Measurements from ENCODE around the gene CBFB.
"Not testable (repeated sequence)": the region's sequence is repeated elsewhere in the genome, so short reads cannot be mapped to it uniquely, and the experiment has no call there.

Gene CBFB

DNA sequence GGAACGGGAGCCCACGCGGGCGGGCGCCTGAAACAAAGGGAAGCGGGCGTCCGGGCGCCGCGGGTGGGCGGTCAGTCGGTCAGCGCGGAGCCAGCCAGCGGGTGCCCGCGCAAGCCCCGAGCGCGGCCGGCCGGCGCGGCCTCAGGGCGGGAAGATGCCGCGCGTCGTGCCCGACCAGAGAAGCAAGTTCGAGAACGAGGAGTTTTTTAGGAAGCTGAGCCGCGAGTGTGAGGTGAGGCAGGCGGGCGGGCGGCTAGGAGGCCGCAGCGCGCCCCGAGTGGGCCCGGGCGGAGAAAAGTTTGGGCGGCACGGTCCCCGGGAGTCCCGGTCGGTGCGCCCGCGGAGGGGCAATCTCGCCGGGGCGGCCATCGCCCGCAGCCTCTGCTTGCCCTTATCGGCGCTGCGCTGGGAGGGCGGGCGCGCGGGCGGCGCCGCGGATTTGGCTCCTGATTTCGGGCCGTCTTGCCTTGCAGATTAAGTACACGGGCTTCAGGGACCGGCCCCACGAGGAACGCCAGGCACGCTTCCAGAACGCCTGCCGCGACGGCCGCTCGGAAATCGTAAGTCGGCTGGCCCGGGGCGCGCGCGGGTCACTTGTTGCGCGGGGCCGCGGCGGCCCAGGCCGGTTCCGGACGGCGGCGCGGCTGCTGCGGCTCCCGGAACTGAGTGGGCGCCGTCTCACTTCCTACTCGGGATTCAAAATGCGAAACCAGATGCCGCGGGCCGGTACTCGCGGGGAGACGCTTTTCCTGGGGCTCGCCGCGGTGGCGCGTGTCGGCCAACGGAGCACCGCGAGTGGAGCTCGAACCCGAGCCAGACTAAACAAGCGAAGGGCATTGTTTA lies 526 bp downstream of the CBFB start:
- Histone ChIP-seq H3K36me3 (ENCODE audit: insufficient read depth, low read length) (peaks cover 16% of the 10 kb centered on the region; the same call in 1 of the 2 replicates), H3K27me3 (ENCODE audit: insufficient read depth, low read length) (peaks cover 6% of the 10 kb centered on the region), H3K4me3 (ENCODE audit: low read length) (peak overlapping the region; percentile 86), H3K9me3 (ENCODE audit: insufficient read depth, low read depth, low read length) (no peaks in the 10 kb centered on the region), H3K4me1 (ENCODE audit: insufficient read depth, low read length) (peaks cover 3% of the 10 kb centered on the region; the same call in 1 of the 2 replicates), H3K27ac (ENCODE audit: low read depth, low read length) (peak overlapping the region; percentile 60), H3K9ac (ENCODE audit: low read depth, low read length) (peak overlapping the region; percentile 92)
- WGBS: under 1% methylated on average over 123 of the region's 123 CpGs

DNA sequence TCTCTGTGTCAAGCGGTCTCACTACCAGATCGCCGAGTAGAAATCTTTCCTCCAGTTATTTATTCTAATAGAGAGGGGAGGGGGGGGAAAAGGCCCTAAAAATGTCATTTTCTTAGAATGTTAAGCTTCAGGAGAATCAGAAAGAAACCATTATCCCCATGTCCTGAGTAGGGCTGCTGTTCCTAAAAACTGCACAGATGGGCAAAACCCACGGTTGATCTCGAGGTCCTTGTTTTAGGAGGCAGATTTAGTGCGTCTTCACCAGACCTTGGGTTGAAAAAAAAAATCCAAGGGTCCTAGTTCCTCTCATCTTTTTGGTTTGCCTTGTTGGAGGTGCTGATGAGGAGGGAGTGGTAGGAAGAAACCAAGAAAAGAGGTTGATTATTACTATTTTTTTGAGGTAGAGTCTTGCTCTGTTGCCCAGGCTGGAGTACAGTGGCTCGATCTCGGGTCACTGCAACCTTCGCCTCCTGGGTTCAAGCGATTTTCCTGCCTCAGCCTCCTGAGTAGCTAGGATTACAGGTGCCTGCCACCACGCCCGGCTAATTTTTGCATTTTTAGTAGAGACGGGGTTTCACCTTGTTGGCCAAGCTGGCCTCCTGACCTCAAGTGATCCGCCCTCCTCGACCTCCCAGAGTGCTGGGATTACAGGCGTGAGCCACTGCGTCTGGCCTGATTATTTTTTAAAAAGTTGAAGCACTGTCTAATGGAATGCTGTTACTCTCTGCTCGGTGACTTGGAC lies 1.4 kb downstream of the CBFB start:
- Histone ChIP-seq H3K9ac (ENCODE audit: low read depth, low read length) (peak overlapping the region; percentile 92; the same call in 1 of the 2 replicates), H3K27me3 (ENCODE audit: insufficient read depth, low read length) (peaks cover 6% of the 10 kb centered on the region), H3K4me3 (ENCODE audit: low read length) (peak overlapping the region; percentile 86), H3K9me3 (ENCODE audit: insufficient read depth, low read depth, low read length) (no peaks in the 10 kb centered on the region), H3K36me3 (ENCODE audit: insufficient read depth, low read length) (peaks cover 21% of the 10 kb centered on the region; the same call in 1 of the 2 replicates), H3K4me1 (ENCODE audit: insufficient read depth, low read length) (peaks cover 3% of the 10 kb centered on the region; the same call in 1 of the 2 replicates), H3K27ac (ENCODE audit: low read depth, low read length) (no peak overlapping the region)
- 72% methylated on average over 16 of the region's 18 CpGs for WGBS

DNA sequence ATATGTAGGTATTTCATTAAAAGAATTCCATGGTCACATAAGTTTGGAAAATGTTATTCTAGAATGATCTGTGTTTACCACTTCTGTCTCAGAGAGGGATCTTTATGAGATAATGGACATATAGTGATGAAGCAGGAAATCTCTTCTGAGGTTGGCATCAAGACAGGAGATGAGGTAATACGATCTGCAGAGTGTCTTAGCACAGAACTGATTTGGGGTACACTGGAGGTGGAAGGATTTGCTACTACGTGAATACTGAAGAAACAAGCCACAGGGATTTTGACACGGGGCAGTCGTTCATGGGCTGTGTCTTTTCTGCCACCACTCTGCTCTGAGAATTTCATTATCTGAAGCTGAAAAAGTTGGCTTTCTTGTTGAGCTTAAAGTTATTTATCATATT lies 5.5 kb downstream of the CBFB start:
- Histone ChIP-seq H3K27ac (ENCODE audit: low read depth, low read length) (no peak overlapping the region), H3K27me3 (ENCODE audit: insufficient read depth, low read length) (peaks cover 6% of the 10 kb centered on the region), H3K36me3 (ENCODE audit: insufficient read depth, low read length) (peaks cover 43% of the 10 kb centered on the region), H3K9ac (ENCODE audit: low read depth, low read length) (no peak overlapping the region), H3K4me3 (ENCODE audit: low read length) (no peak overlapping the region), H3K9me3 (ENCODE audit: insufficient read depth, low read depth, low read length) (no peaks in the 10 kb centered on the region), H3K4me1 (ENCODE audit: insufficient read depth, low read length) (no peaks in the 10 kb centered on the region)
- WGBS: 96% methylated on average over 4 of the region's 4 CpGs

DNA sequence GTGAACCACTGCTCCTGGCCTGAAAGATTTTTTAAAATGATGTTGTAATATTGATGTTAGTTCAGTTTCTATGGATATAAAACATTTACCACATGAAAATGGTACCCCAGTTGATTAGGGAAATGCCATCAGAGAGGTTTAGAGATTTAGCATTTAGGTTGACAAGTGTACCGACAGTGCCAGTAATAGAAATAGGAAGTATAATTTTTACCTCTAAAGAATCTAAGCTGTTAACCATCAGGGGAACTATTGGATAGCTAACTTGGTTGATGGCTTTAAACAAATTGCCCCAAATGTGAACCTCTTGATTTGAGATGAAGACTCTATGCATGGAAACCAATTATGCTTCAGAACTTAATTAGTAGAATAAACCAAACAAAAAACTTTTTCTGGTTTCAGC lies 6.4 kb downstream of the CBFB start:
- Histone ChIP-seq H3K27ac (ENCODE audit: low read depth, low read length) (no peak overlapping the region), H3K9ac (ENCODE audit: low read depth, low read length) (no peak overlapping the region), H3K9me3 (ENCODE audit: insufficient read depth, low read depth, low read length) (no peaks in the 10 kb centered on the region), H3K4me1 (ENCODE audit: insufficient read depth, low read length) (no peaks in the 10 kb centered on the region), H3K4me3 (ENCODE audit: low read length) (no peak overlapping the region), H3K27me3 (ENCODE audit: insufficient read depth, low read length) (no peaks in the 10 kb centered on the region), H3K36me3 (ENCODE audit: insufficient read depth, low read length) (peaks cover 51% of the 10 kb centered on the region)
- WGBS: 83% methylated on average over 1 of the region's 1 CpG

- no peaks in the 10 kb centered on the region for H3K9me3 ChIP-seq (ENCODE audit: insufficient read depth, low read depth, low read length)
- no peak overlapping the region for H3K4me3 ChIP-seq (ENCODE audit: low read length)
- 94% methylated on average over 5 of the region's 5 CpGs for WGBS
- H3K9ac ChIP-seq (ENCODE audit: low read depth, low read length): no peak overlapping the region
- H3K36me3 ChIP-seq (ENCODE audit: insufficient read depth, low read length): peaks cover 50% of the 10 kb centered on the region
- H3K27ac ChIP-seq (ENCODE audit: low read depth, low read length): no peak overlapping the region
- no peaks in the 10 kb centered on the region for H3K4me1 ChIP-seq (ENCODE audit: insufficient read depth, low read length)
- no peaks in the 10 kb centered on the region for H3K27me3 ChIP-seq (ENCODE audit: insufficient read depth, low read length)
Measured at GRCh38 chr16:67036323-67036741, 7.4 kb downstream of the CBFB start.

DNA sequence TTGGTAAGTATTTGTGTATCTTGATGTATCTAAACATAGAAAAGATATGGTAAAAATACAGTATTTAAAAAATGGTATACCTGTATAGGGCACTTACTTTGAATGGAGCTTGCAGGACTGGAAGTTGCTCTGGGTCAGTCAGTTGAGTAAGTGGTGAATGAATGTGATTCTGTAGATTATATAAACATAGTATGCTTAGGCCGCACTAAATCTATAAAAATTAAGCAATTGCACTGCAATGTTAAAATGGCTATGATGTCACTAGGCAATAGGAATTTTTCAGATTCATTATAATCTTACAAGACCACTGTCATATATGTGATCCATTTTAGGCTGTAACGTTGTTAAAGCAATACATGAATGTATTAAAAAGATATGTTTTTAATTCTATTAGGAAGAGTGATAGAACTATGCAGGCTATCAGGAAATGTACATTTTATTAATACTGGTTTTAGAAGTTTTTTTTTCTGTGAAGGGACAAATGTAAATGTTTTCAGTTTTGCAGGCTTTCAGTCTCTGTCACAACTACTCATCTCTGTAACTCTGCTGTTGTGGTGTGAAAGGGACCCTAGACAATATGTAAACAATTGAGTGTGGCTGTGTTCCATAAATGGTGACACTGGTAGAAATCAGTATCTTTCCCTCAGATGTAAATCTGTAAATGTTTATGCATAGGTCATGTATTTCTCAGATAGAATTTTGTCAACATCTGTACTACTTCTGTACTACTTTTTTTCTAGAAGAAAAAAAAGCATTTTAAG lies 10.5 kb downstream of the CBFB start:
- peaks cover 43% of the 10 kb centered on the region for H3K36me3 ChIP-seq (ENCODE audit: insufficient read depth, low read length)
- H3K27me3 ChIP-seq (ENCODE audit: insufficient read depth, low read length): no peaks in the 10 kb centered on the region
- H3K27ac ChIP-seq (ENCODE audit: low read depth, low read length): no peak overlapping the region
- H3K9ac ChIP-seq (ENCODE audit: low read depth, low read length): no peak overlapping the region
- H3K4me3 ChIP-seq (ENCODE audit: low read length): no peak overlapping the region
- no peaks in the 10 kb centered on the region for H3K4me1 ChIP-seq (ENCODE audit: insufficient read depth, low read length)
- no peaks in the 10 kb centered on the region for H3K9me3 ChIP-seq (ENCODE audit: insufficient read depth, low read depth, low read length)
- 100% methylated on average over 2 of the region's 2 CpGs for WGBS

DNA sequence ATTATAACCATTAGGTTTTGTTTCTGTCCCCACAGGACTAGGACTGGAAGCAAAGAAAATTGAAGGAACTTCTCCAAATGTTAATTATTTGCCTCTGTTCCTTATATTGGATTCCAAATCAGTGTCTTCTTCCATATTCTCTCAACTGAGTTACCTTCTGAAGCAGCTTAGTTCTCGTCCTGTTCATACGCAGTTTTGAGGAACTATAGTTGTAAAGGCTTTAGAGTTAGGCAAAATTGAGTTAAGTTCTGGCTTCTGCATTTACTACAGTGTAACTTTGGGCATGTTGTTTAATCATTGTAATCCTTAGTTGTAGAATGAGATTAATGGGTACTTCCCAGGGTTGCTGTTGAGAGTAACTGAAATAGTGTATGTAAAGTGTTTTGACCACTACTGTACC lies 11.2 kb downstream of the CBFB start:
- Histone ChIP-seq H3K27me3 (ENCODE audit: insufficient read depth, low read length) (no peaks in the 10 kb centered on the region), H3K27ac (ENCODE audit: low read depth, low read length) (no peak overlapping the region), H3K36me3 (ENCODE audit: insufficient read depth, low read length) (peaks cover 39% of the 10 kb centered on the region), H3K4me3 (ENCODE audit: low read length) (no peak overlapping the region), H3K4me1 (ENCODE audit: insufficient read depth, low read length) (no peaks in the 10 kb centered on the region), H3K9ac (ENCODE audit: low read depth, low read length) (no peak overlapping the region), H3K9me3 (ENCODE audit: insufficient read depth, low read depth, low read length) (no peaks in the 10 kb centered on the region)
- WGBS: 98% methylated on average over 2 of the region's 2 CpGs

DNA sequence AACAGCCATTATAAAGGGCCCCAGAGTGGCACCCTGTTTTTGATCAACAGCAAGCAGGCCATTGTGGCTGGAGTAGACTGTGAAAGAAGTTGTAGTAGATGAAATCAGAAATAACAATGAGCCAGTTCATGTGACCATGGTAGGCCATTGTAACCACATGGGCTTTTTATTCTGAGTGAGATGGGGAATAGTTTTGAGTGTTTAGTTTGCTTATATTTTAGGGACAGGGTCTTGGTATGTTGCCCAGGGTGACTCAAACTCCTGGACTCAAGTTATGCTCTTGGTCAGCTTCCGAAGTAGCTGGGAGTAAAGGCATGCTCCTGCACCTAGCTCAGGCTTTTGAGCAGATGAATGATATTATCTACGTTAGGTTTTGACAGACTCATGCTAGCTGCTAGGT lies 12.0 kb downstream of the CBFB start:
- Histone ChIP-seq H3K9me3 (ENCODE audit: insufficient read depth, low read depth, low read length) (no peaks in the 10 kb centered on the region), H3K4me1 (ENCODE audit: insufficient read depth, low read length) (no peaks in the 10 kb centered on the region), H3K27ac (ENCODE audit: low read depth, low read length) (no peak overlapping the region), H3K9ac (ENCODE audit: low read depth, low read length) (no peak overlapping the region), H3K27me3 (ENCODE audit: insufficient read depth, low read length) (no peaks in the 10 kb centered on the region), H3K36me3 (ENCODE audit: insufficient read depth, low read length) (peaks cover 41% of the 10 kb centered on the region), H3K4me3 (ENCODE audit: low read length) (no peak overlapping the region)
- WGBS: 89% methylated on average over 2 of the region's 2 CpGs

DNA sequence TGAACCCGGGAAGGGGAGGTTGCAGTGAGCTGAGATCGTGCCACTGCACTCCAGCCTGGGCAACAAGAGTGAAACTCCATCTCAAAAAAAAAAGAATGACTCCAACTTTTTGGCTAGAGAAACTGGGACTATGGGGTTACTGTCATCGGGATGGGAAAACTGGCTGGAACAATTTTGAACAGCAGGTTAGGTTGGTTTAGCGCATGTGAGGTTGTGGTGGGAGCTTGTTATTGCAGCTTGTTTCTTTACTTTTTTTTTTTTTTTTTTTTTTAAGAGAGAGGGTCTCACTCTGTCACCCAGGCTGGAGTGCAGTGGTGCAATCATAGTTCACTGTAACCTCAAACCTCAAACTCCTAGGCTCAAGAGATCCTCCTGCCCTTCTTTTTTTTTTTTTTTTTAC lies 12.6 kb downstream of the CBFB start:
- H3K27me3 ChIP-seq (ENCODE audit: insufficient read depth, low read length); H3K9ac ChIP-seq (ENCODE audit: low read depth, low read length); H3K4me1 ChIP-seq (ENCODE audit: insufficient read depth, low read length); H3K27ac ChIP-seq (ENCODE audit: low read depth, low read length); H3K4me3 ChIP-seq (ENCODE audit: low read length); H3K9me3 ChIP-seq (ENCODE audit: insufficient read depth, low read depth, low read length): not testable (repeated sequence)
- peaks cover 44% of the 10 kb centered on the region for H3K36me3 ChIP-seq (ENCODE audit: insufficient read depth, low read length)
- 89% methylated on average over 4 of the region's 4 CpGs for WGBS

DNA sequence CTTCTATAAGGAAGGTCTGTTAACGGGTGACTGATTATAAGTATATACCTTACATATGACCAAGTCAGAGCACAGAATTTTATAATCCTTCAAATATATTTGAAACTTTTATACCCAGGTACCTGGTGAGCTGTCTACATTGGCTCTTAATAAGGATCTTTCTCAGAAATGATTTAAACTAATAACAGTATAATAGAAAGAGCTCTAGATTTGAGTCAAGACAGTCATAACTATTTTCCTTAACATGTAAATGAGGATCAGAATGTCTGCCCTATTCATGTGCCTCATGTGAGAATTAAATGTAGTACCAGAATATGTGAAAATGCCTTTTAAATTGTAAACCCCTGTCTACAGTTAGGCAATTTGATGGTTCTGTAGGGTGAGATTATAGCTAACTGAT lies 14.5 kb downstream of the CBFB start:
- Histone ChIP-seq H3K9ac (ENCODE audit: low read depth, low read length) (no peak overlapping the region), H3K9me3 (ENCODE audit: insufficient read depth, low read depth, low read length) (no peaks in the 10 kb centered on the region), H3K27me3 (ENCODE audit: insufficient read depth, low read length) (no peaks in the 10 kb centered on the region), H3K27ac (ENCODE audit: low read depth, low read length) (no peak overlapping the region), H3K36me3 (ENCODE audit: insufficient read depth, low read length) (peaks cover 32% of the 10 kb centered on the region; the same call in 1 of the 2 replicates), H3K4me3 (ENCODE audit: low read length) (no peak overlapping the region), H3K4me1 (ENCODE audit: insufficient read depth, low read length) (no peaks in the 10 kb centered on the region)
- WGBS: no CpG with 5 or more reads among the region's 1 CpG

DNA sequence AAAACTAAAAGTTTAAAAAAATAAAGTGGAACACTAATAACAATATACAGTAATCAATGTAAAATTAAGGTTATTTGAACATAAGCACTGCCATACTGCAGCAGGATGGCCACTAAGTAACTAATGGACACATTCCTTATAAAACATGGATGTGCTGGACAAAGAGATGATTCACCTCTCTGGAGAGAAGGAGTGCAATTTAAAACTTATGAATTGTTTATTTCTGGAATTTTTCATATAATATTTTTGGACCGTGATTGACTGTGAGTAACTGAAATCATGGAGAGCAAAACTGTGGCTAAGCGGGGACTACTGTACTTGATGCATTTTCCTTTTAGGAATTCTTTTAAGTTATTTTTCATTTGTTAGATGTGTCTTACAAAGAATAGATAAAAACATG lies 21.8 kb downstream of the CBFB start:
- no peak overlapping the region for H3K9ac ChIP-seq (ENCODE audit: low read depth, low read length)
- no peaks in the 10 kb centered on the region for H3K4me1 ChIP-seq (ENCODE audit: insufficient read depth, low read length)
- no peaks in the 10 kb centered on the region for H3K9me3 ChIP-seq (ENCODE audit: insufficient read depth, low read depth, low read length)
- no peak overlapping the region for H3K27ac ChIP-seq (ENCODE audit: low read depth, low read length)
- 90% methylated on average over 2 of the region's 2 CpGs for WGBS
- peaks cover 7% of the 10 kb centered on the region; the same call in 1 of the 2 replicates for H3K36me3 ChIP-seq (ENCODE audit: insufficient read depth, low read length)
- H3K4me3 ChIP-seq (ENCODE audit: low read length): no peak overlapping the region
- H3K27me3 ChIP-seq (ENCODE audit: insufficient read depth, low read length): no peaks in the 10 kb centered on the region
